IPS DF 6.9 (cell line): ENCODE data around the gene ERC2.

Experiments
- DNase-seq: peaks from one replicate; pipeline ENCODE4 v3.0.0-alpha.2; 2013; ENCODE audit warnings: low read depth, low spot score
- H3K27ac ChIP-seq: one replicate; pipeline ENCODE4 v1.5.1; 2013; ENCODE audit warnings: low read length, control low read depth
- H3K27me3 ChIP-seq: 2 replicates; pipeline ENCODE4 v1.6.1; 2013; ENCODE audit warnings: mild to moderate bottlenecking, low read length; ENCODE audit not compliant: control insufficient read depth, insufficient read depth
- H3K36me3 ChIP-seq: 2 replicates; pipeline ENCODE4 v1.6.1; 2013; ENCODE audit warnings: low read length; ENCODE audit not compliant: control insufficient read depth, insufficient read depth
- H3K4me1 ChIP-seq: 2 replicates; pipeline ENCODE4 v1.6.1; 2013; ENCODE audit warnings: low read length; ENCODE audit not compliant: control insufficient read depth, insufficient read depth
- H3K4me3 ChIP-seq: 2 replicates; pipeline ENCODE4 v1.5.1; 2013; ENCODE audit warnings: mild to moderate bottlenecking, low read length
- H3K9me3 ChIP-seq: 2 replicates; pipeline ENCODE4 v1.6.1; 2013; ENCODE audit warnings: low read length, inconsistent platforms; ENCODE audit not compliant: control insufficient read depth, insufficient read depth
- WGBS: extraction: QIAGEN DNeasy Blood & Tissue Kit; methylation state at CpG from one replicate; pipeline ENCODE4 v1.1.7; 2013; ENCODE audit warnings: mixed read lengths, missing lambda C conversion rate; ENCODE audit not compliant: insufficient read length, insufficient coverage; 5-methylcytosine and 5-hydroxymethylcytosine counted together

Gene ERC2

GRCh38 chr3:56321892-56322291 is 146.4 kb downstream of the ERC2 start:
- H3K36me3 ChIP-seq = no peaks in the 10 kb centered on the region
- H3K9me3 ChIP-seq = no peaks in the 10 kb centered on the region
- DNase-seq = no peak
- no peaks in the 10 kb centered on the region for H3K27me3 ChIP-seq
- no CpG with 5 or more reads among the region's 2 CpGs for WGBS
- no peak overlapping the region for H3K4me3 ChIP-seq
- 0 out of 2 replicates have a peak, but pooled peaks cover 2% of the 10 kb centered on the region for H3K4me1 ChIP-seq
- H3K27ac ChIP-seq = no peak overlapping the region

GRCh38 chr3:56321383-56321782 is 146.9 kb downstream of the ERC2 start:
- no peaks in the 10 kb centered on the region for H3K36me3 ChIP-seq
- H3K27ac ChIP-seq = no peak overlapping the region
- H3K4me1 ChIP-seq = 0 out of 2 replicates have a peak, but pooled peaks cover 2% of the 10 kb centered on the region
- no peaks in the 10 kb centered on the region for H3K9me3 ChIP-seq
- no peak for DNase-seq
- H3K27me3 ChIP-seq = no peaks in the 10 kb centered on the region
- no peak overlapping the region for H3K4me3 ChIP-seq
- no CpG with 5 or more reads among the region's 1 CpG for WGBS

GRCh38 chr3:56320883-56321282 is 147.4 kb downstream of the ERC2 start:
- DNase-seq = no peak
- WGBS = no CpG with 5 or more reads among the region's 5 CpGs
- Histone ChIP-seq H3K27ac (no peak overlapping the region), H3K4me1 (0 out of 2 replicates have a peak, but pooled peaks cover 2% of the 10 kb centered on the region), H3K36me3 (no peaks in the 10 kb centered on the region), H3K4me3 (no peak overlapping the region), H3K27me3 (no peaks in the 10 kb centered on the region), H3K9me3 (no peaks in the 10 kb centered on the region)

- Histone ChIP-seq H3K4me3 (no peak overlapping the region), H3K9me3 (no peaks in the 10 kb centered on the region), H3K36me3 (no peaks in the 10 kb centered on the region), H3K27ac (no peak overlapping the region), H3K27me3 (no peaks in the 10 kb centered on the region), H3K4me1 (no peaks in the 10 kb centered on the region)
- no peak for DNase-seq
- WGBS = no CpG with 5 or more reads among the region's 3 CpGs
Measured at GRCh38 chr3:56318891-56319290, 149.4 kb downstream of the ERC2 start.

- WGBS = no CpG with 5 or more reads among the region's 3 CpGs
- Histone ChIP-seq H3K9me3 (no peaks in the 10 kb centered on the region), H3K27ac (no peak overlapping the region), H3K36me3 (no peaks in the 10 kb centered on the region), H3K4me1 (no peaks in the 10 kb centered on the region), H3K27me3 (no peaks in the 10 kb centered on the region), H3K4me3 (no peak overlapping the region)
- no peak for DNase-seq
Measured at GRCh38 chr3:56316944-56317343, 151.3 kb downstream of the ERC2 start.

GRCh38 chr3:56314842-56315241 is 153.4 kb downstream of the ERC2 start:
- Histone ChIP-seq H3K36me3 (no peaks in the 10 kb centered on the region), H3K27ac (no peak overlapping the region), H3K27me3 (no peaks in the 10 kb centered on the region), H3K9me3 (no peaks in the 10 kb centered on the region), H3K4me1 (no peaks in the 10 kb centered on the region), H3K4me3 (no peak overlapping the region)
- no CpG with 5 or more reads among the region's 5 CpGs for WGBS
- DNase-seq = no peak

GRCh38 chr3:56309465-56309864 is 158.8 kb downstream of the ERC2 start:
- no CpG with 5 or more reads among the region's 3 CpGs for WGBS
- no peak overlapping the region for H3K4me3 ChIP-seq
- no peaks in the 10 kb centered on the region for H3K9me3 ChIP-seq
- no peak for DNase-seq
- no peaks in the 10 kb centered on the region for H3K4me1 ChIP-seq
- no peak overlapping the region for H3K27ac ChIP-seq
- no peaks in the 10 kb centered on the region for H3K27me3 ChIP-seq
- no peaks in the 10 kb centered on the region for H3K36me3 ChIP-seq

GRCh38 chr3:56308471-56308870 is 159.8 kb downstream of the ERC2 start:
- WGBS = no CpG with 5 or more reads among the region's 2 CpGs
- no peak for DNase-seq

GRCh38 chr3:56304069-56304468 is 164.2 kb downstream of the ERC2 start:
- no CpG with 5 or more reads among the region's 1 CpG for WGBS
- no peak for DNase-seq

More at GRCh38 chr3:56308471-56308870, 159.8 kb downstream of the ERC2 start:
- Histone ChIP-seq H3K27ac (no peak overlapping the region), H3K9me3 (no peaks in the 10 kb centered on the region), H3K4me3 (no peak overlapping the region), H3K4me1 (no peaks in the 10 kb centered on the region; the same call in 1 of the 2 replicates), H3K27me3 (no peaks in the 10 kb centered on the region), H3K36me3 (no peaks in the 10 kb centered on the region)

GRCh38 chr3:56303487-56303886 is 164.8 kb downstream of the ERC2 start:
- H3K4me3 ChIP-seq = no peak overlapping the region
- WGBS = no CpG with 5 or more reads among the region's 5 CpGs
- no peak overlapping the region for H3K27ac ChIP-seq
- peak; percentile 74 for DNase-seq
- no peaks in the 10 kb centered on the region for H3K9me3 ChIP-seq
- H3K36me3 ChIP-seq = no peaks in the 10 kb centered on the region
- H3K4me1 ChIP-seq = peaks cover 1% of the 10 kb centered on the region; the same call in 1 of the 2 replicates
- H3K27me3 ChIP-seq = no peaks in the 10 kb centered on the region

More at GRCh38 chr3:56304069-56304468, 164.2 kb downstream of the ERC2 start:
- no peak overlapping the region for H3K27ac ChIP-seq
- H3K4me3 ChIP-seq = no peak overlapping the region
- peaks cover 1% of the 10 kb centered on the region; the same call in 1 of the 2 replicates for H3K4me1 ChIP-seq
- H3K9me3 ChIP-seq = no peaks in the 10 kb centered on the region
- H3K36me3 ChIP-seq = no peaks in the 10 kb centered on the region
- no peaks in the 10 kb centered on the region for H3K27me3 ChIP-seq

GRCh38 chr3:56302417-56302816 is 165.8 kb downstream of the ERC2 start:
- H3K4me3 ChIP-seq = no peak overlapping the region
- H3K27me3 ChIP-seq = no peaks in the 10 kb centered on the region
- WGBS = no CpG with 5 or more reads among the region's 2 CpGs
- no peak overlapping the region for H3K27ac ChIP-seq
- H3K9me3 ChIP-seq = no peaks in the 10 kb centered on the region
- H3K36me3 ChIP-seq = no peaks in the 10 kb centered on the region
- no peak for DNase-seq
- peaks cover 1% of the 10 kb centered on the region; the same call in 1 of the 2 replicates for H3K4me1 ChIP-seq
